Effector CD4-positive, alpha-beta T cell (primary cell): Measurements from ENCODE around the gene PAN3.
A peak's percentile ranks its signal among the peaks of the same experiment; 100 is the strongest.
"Not testable (repeated sequence)": the region's sequence is repeated elsewhere in the genome, so short reads cannot be mapped to it uniquely, and the experiment has no call there.

Experiments used
- DNase-seq: peaks from one replicate; pipeline ENCODE4 v3.0.0-alpha.2; 2020
- total RNA-seq: gene quantifications from one replicate; lab custom pipeline; 2026; lab: John Stamatoyannopoulos, UW

Gene PAN3
- 155 reads per million, percentile 89 among the genes with 10 or more reads in this experiment for total RNA-seq

GRCh38 chr13:28138012-28138755 is at the start of gene PAN3:
Gene PAN3 (plus strand): TSS chr13:28138545. CDS start chr13:28138658, 113 bp downstream.
- DNase-seq, result peak; percentile 91

- DNase-seq, result no peak
Measured at GRCh38 chr13:28089065-28089464, 49.3 kb upstream of the PAN3 start.

GRCh38 chr13:28092431-28092830 is 45.9 kb upstream of the PAN3 start:
- DNase-seq, result no peak

- DNase-seq, result no peak
Measured at GRCh38 chr13:28093881-28094280, 44.5 kb upstream of the PAN3 start.

- DNase-seq, result no peak
Measured at GRCh38 chr13:28094306-28094705, 44.0 kb upstream of the PAN3 start.

- DNase-seq, result no peak
Measured at GRCh38 chr13:28097503-28097902, 40.8 kb upstream of the PAN3 start.

- DNase-seq, result no peak
Measured at GRCh38 chr13:28099396-28100149, 38.8 kb upstream of the PAN3 start.

- peak; percentile 3 for DNase-seq
Measured at GRCh38 chr13:28100150-28101121, 37.9 kb upstream of the PAN3 start, which contains the start of gene FLT3. Gene FLT3 (minus strand): TSS chr13:28100576. CDS start chr13:28100510, 66 bp downstream.

- DNase-seq, result not testable (repeated sequence)
Measured at GRCh38 chr13:28101886-28102285, 36.5 kb upstream of the PAN3 start.

GRCh38 chr13:28106976-28107375 is 31.4 kb upstream of the PAN3 start:
- DNase-seq, result no peak

- no peak for DNase-seq
Measured at GRCh38 chr13:28110414-28110813, 27.9 kb upstream of the PAN3 start.

- DNase-seq, result no peak
Measured at GRCh38 chr13:28116736-28117135, 21.6 kb upstream of the PAN3 start.

GRCh38 chr13:28117689-28118377 is 20.5 kb upstream of the PAN3 start:
- DNase-seq, result no peak

GRCh38 chr13:28120317-28120716 is 18.0 kb upstream of the PAN3 start:
- DNase-seq, result no peak

- DNase-seq, result no peak
Measured at GRCh38 chr13:28121224-28121623, 17.1 kb upstream of the PAN3 start.

GRCh38 chr13:28128030-28128429 is 10.3 kb upstream of the PAN3 start:
- no peak for DNase-seq

- DNase-seq, result no peak
Measured at GRCh38 chr13:28128926-28129325, 9.4 kb upstream of the PAN3 start.

- no peak for DNase-seq
Measured at GRCh38 chr13:28129911-28130693, 8.2 kb upstream of the PAN3 start.

GRCh38 chr13:28131646-28132045 is 6.7 kb upstream of the PAN3 start:
- no peak for DNase-seq

GRCh38 chr13:28136916-28137315 is 1.4 kb upstream of the PAN3 start:
- no peak for DNase-seq

- DNase-seq, result no peak
Measured at GRCh38 chr13:28137596-28137995, 749 bp upstream of the PAN3 start.
